DLD1 (cell line): ENCODE measurements around the gene AZU1.
"Not testable (repeated sequence)": the region's sequence is repeated elsewhere in the genome, so short reads cannot be mapped to it uniquely, and the experiment has no call there.

Experiments used
- in situ Hi-C: cut with HindIII; loops from 2 replicates; pipeline ENCODE4 v1.10.0; 2017; ENCODE audit warnings: low sequenced_read_pairs

AZU1 gene

GRCh38 chr19:869245-870177 lies 41.9 kb downstream of the AZU1 start:
- in situ Hi-C loops = no loop called here

GRCh38 chr19:870314-870713 lies 42.7 kb downstream of the AZU1 start:
- in situ Hi-C loops = no loop called here

- in situ Hi-C loops = no loop called here
Observed at GRCh38 chr19:870963-871401, 43.3 kb downstream of the AZU1 start.

GRCh38 chr19:871446-872265 lies 44.0 kb downstream of the AZU1 start:
- in situ Hi-C loops = no loop called here

GRCh38 chr19:872266-872951 lies 44.8 kb downstream of the AZU1 start:
- in situ Hi-C loops = no loop called here

- in situ Hi-C loops = no loop called here
Observed at GRCh38 chr19:873084-873483, 45.4 kb downstream of the AZU1 start.

- in situ Hi-C loops = no loop called here
Observed at GRCh38 chr19:873561-874041, 46.0 kb downstream of the AZU1 start.

- in situ Hi-C loops = no loop called here
Observed at GRCh38 chr19:875265-875879, 47.7 kb downstream of the AZU1 start.

GRCh38 chr19:876089-876488 lies 48.5 kb downstream of the AZU1 start:
- in situ Hi-C loops = no loop called here

- in situ Hi-C loops = no loop called here
Observed at GRCh38 chr19:876780-877314, 49.2 kb downstream of the AZU1 start.

- in situ Hi-C loops = not testable (repeated sequence)
Observed at GRCh38 chr19:877992-878660, 50.5 kb downstream of the AZU1 start.

GRCh38 chr19:878751-879561 lies 51.3 kb downstream of the AZU1 start:
- in situ Hi-C loops = not testable (repeated sequence)

GRCh38 chr19:879711-880438 lies 52.2 kb downstream of the AZU1 start:
- in situ Hi-C loops = no loop called here
